HG02852 (cell line): ENCODE data around the gene FSTL5.

Experiments
- ATAC-seq: cut with Tn5 transposase; IDR thresholded peaks from one replicate; pipeline ENCODE4 v1.9.1; 2021; ENCODE audit warnings: mild to moderate bottlenecking, moderate library complexity; ENCODE audit not compliant: unreplicated experiment

The FSTL5 gene

GRCh38 chr4:161948026-161948770, 215.6 kb downstream of the FSTL5 start:
- no peak for ATAC-seq

DNA sequence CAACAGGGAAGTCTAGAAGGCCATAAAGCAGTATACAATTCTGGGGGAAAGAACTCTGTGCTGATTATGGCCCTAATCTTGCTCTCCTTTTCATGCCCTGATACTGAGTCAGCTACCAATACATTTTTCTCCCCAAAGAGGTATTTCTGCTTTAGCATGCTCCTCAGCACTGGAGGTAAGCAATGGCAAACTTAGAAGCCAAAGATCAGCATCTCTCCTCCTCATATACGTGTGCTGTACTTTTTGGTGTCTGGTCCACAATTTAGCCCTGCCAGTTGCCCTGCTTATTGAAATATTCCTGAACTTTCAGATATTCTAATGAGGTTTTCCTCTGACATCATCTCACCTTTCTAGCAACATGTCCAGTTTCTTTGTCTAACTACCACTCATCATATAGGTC, 226.2 kb downstream of the FSTL5 start:
- no peak for ATAC-seq

- ATAC-seq: no peak
These were observed 226.9 kb downstream of the FSTL5 start for GRCh38 chr4:161936625-161937550.

- no peak for ATAC-seq
These were observed 232.7 kb downstream of the FSTL5 start for GRCh38 chr4:161931089-161931488.

GRCh38 chr4:161929956-161930355, 233.8 kb downstream of the FSTL5 start:
- ATAC-seq: no peak

DNA sequence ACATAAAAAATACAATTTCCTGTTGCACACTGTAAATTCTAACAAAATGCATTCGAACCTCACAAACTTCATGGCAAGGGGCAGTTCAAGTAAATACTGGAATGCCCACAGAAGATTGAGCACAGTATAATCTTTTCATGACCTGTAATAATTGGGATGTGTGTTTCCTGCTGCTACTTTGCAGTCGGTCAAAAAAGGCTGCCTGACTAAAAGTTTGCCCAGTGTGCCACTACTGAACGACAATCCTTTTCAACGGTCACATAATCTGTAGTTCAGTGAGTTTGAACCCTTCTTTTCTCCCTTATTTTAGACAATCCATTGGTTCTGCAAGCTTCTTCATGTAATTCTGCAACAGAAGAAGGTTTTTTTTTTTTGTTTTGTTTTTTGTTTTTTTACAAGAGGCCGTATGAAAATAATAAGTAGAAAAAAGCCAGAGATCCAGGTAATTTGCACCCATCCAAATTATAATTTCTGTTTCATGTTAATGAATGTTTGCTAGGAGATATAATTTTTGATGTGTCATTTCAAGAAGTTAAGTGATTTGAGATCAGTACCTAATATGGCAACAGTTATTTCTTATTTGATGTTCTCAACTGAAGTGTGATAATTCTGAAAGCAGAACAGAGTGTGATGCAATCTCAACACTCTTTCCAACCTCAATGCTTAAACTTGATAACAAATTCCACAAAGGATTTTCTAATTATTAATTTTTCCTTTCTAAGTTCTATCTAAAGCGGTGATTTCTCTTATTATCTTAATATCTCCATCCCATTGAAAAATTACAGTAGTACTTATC, 237.6 kb downstream of the FSTL5 start:
- no peak for ATAC-seq

- no peak for ATAC-seq
These were observed 243.3 kb downstream of the FSTL5 start for GRCh38 chr4:161920304-161921052.

DNA sequence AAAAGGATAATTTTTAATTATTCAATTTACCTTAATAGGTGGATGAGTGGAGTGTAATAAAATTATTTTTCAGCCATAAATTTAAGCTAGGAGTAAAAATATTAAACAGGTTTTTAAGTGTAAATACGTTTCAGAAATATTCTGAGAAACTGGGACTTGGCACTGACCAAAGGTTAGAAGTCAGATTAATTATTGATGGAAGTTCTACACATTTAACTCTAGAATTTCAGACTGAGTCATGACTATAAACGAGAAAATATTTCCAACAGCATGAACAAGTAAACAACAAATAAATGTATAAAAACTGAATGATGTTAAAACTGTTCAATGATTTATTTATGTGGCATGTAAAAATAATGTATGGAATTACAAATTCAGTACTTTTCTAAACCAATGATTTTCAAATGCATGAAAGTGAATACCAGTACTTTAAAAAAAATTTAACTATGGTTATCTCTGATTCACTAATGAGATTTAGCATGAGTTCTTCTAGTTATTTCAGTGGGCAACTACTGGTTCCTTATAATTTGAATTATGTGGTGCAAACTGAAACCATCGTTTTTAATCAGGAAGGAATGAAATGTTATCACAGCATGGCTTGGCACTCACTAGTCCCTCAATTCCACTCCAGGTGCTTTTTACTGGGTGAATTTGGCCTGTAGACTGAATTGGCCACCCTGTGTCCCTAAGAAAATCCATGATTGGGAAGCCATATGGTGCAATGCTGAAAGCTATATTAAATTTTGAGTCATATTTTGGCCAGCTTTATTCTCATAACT, 244.2 kb downstream of the FSTL5 start:
- ATAC-seq: no peak

GRCh38 chr4:161916035-161916434, 247.8 kb downstream of the FSTL5 start:
- ATAC-seq: no peak

GRCh38 chr4:161907590-161907955, 256.2 kb downstream of the FSTL5 start:
- ATAC-seq: no peak

- ATAC-seq: no peak
These were observed 256.8 kb downstream of the FSTL5 start for GRCh38 chr4:161906836-161907589.

- no peak for ATAC-seq
These were observed 263.7 kb downstream of the FSTL5 start for GRCh38 chr4:161900110-161900509.

DNA sequence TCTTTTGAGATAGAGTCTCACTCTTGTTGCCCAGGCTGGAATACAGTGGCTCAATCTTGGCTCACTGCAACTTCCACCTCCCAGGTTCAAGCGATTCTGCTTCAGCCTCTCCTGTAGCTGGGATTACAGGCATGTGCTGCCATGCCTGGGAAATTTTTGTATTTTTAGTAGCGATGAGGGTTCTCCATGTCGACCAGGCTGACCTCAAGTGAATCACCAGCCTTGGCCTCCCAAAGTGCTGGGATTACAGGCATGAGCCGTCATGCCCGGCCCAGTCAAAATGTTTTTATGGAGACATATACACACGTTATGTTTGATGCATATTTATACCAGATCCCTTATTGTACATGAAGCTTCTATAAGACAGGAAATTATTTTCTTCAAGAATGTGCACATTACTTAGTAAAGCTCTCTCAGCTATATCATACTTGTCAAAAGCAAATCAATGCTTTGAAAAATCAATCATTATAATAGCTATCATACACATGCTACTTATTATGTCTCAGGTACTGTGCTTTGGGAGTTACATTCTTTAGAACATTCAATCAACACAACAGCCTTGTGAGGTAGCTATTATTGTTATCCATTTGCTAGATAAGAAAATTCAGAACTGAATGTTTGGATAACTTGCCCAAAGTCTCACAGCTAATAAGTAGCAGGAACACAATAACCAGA, 269.2 kb downstream of the FSTL5 start:
- ATAC-seq: no peak

GRCh38 chr4:161894014-161894413, 269.8 kb downstream of the FSTL5 start:
- ATAC-seq: no peak

GRCh38 chr4:161893566-161893965, 270.2 kb downstream of the FSTL5 start:
- no peak for ATAC-seq

GRCh38 chr4:161892951-161893350, 270.8 kb downstream of the FSTL5 start:
- ATAC-seq: no peak

- ATAC-seq: no peak
These were observed 280.6 kb downstream of the FSTL5 start for GRCh38 chr4:161883157-161883556.

DNA sequence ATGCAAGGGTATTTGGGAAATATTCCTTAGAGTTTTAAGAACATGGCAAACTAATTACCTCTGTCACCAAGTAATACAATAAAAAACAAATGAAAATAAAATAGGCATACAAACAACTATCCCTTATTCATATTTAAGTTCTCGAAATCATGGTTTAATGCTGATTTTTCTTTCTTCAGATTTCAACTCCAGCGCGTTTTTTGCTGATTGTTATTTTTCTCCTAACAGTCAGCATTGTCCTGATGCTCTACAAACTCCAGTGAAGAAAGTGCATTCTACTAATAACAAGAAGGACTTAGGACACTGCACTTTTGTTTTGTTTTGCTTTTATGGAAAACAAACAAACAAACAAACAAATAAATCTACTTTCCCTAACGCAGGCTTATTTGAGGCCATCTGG, 282.4 kb downstream of the FSTL5 start:
- no peak for ATAC-seq

GRCh38 chr4:161869511-161869910, 294.3 kb downstream of the FSTL5 start:
- no peak for ATAC-seq
